ENCODE measurements around the gene HMGCS2.

- no peak for TF ChIP-seq CTCF (IDR thresholded peaks at IDR 0.05; ENCODE audit: low read depth, low read length, missing input control)
- no peak for TF ChIP-seq GABPA (IDR thresholded peaks at IDR 0.05 in 1 of 2, conservative IDR thresholded peaks at IDR 0.05 in 1 of 2)
- no peak for TF ChIP-seq RAD21 (IDR thresholded peaks at IDR 0.05)
- no peak for TF ChIP-seq JUND (IDR thresholded peaks at IDR 0.05)
- no peak for TF ChIP-seq TAF1 (conservative IDR thresholded peaks at IDR 0.05)
- no peak for TF ChIP-seq MAX (IDR thresholded peaks at IDR 0.05)
- no peak for TF ChIP-seq RXRA (IDR thresholded peaks at IDR 0.05)
- TF ChIP-seq YY1 (IDR thresholded peaks at IDR 0.05): no peak
Measured at GRCh38 chr1:119791377-119791776, 22.7 kb upstream of the HMGCS2 start.
